ENCODE results near the gene SCMH1. TPM values are rescaled to one million over a fixed set of nuclear protein-coding genes. Genes with fewer than 3 reads are reported as not detected.

The SCMH1 gene
- total RNA-seq, 4 donors from 2014 or later, result 30.6 to 72.9 (median 36.3) TPM

DNA sequence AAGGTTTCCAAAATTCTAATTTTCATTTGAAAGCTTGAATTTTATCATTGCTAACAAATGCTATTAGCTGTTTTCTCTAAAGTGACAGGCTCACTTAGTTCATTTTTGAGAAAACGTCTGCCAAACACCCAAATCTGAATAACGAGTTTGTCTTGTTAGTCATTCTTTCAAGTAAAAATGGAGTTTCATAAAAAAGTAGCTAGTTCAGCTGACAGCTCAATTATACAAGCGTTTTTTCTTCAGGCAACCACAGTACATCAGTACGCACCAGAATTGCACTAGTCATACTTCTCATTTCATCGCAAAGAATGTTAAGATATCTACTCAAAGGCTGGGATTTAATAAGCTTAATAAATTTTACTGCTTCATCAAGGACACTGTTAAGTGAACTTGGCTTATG is 148.3 kb downstream of the SCMH1 start:
- H3K27ac ChIP-seq, result no peak overlapping the region
- no peak for TF ChIP-seq POLR2A (IDR thresholded peaks at IDR 0.05)
- TF ChIP-seq, protein P1, sequence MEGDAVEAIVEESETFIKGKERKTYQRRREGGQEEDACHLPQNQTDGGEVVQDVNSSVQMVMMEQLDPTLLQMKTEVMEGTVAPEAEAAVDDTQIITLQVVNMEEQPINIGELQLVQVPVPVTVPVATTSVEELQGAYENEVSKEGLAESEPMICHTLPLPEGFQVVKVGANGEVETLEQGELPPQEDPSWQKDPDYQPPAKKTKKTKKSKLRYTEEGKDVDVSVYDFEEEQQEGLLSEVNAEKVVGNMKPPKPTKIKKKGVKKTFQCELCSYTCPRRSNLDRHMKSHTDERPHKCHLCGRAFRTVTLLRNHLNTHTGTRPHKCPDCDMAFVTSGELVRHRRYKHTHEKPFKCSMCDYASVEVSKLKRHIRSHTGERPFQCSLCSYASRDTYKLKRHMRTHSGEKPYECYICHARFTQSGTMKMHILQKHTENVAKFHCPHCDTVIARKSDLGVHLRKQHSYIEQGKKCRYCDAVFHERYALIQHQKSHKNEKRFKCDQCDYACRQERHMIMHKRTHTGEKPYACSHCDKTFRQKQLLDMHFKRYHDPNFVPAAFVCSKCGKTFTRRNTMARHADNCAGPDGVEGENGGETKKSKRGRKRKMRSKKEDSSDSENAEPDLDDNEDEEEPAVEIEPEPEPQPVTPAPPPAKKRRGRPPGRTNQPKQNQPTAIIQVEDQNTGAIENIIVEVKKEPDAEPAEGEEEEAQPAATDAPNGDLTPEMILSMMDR (IDR thresholded peaks at IDR 0.05), result no peak
- TF ChIP-seq EP300 (IDR thresholded peaks at IDR 0.05), result no peak
- no peak for DNase-seq (ENCODE audit: low spot score in 2 of 2)
- H3K4me1 ChIP-seq, result peaks cover 0 to 20% (median 5%) of the 10 kb centered on the region in 4 donors
- H3K9me3 ChIP-seq, result no peaks in the 10 kb centered on the region
- H3K36me3 ChIP-seq, result peaks cover 0 to 5% (median 0%) of the 10 kb centered on the region in 3 donors
- H3K27me3 ChIP-seq, result no peaks in the 10 kb centered on the region
- 66% methylated on average over 5 of the region's 5 CpGs for WGBS, 2 donors
- no peak overlapping the region for H3K4me3 ChIP-seq

- no peak for DNase-seq (ENCODE audit: low spot score in 2 of 2)
- Histone ChIP-seq H3K9me3 (no peaks in the 10 kb centered on the region), H3K27me3 (no peaks in the 10 kb centered on the region), H3K27ac (no peak overlapping the region), H3K4me1 (no peaks in the 10 kb centered on the region), H3K36me3 (peaks cover 0 to 5% (median 0%) of the 10 kb centered on the region in 3 donors), H3K4me3 (no peak overlapping the region)
- TF ChIP-seq, protein P1 (IDR thresholded peaks at IDR 0.05), result no peak
- no peak for TF ChIP-seq POLR2A (IDR thresholded peaks at IDR 0.05)
- no peak for TF ChIP-seq EP300 (IDR thresholded peaks at IDR 0.05)
Measured at GRCh38 chr1:41086921-41087320, 155.2 kb downstream of the SCMH1 start.

DNA sequence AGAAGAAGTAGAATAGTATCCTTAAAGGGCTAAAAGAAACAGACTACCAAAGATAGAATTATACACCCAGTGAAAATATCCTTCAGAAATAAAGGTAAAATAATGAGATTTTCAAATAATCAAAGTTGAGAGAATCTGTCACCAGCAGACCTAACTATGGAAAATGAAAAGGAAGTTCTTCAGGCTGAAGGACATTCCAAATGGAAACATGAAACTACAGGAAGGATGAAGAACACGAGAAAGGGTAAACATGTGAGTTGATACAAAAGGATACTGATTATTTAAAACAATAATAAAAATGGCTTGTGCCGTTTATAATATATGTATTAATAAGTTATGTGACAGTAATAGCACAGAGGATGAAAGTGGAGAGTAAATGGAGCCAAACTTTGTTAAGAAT is 163.5 kb downstream of the SCMH1 start:
- Histone ChIP-seq H3K27me3 (no peaks in the 10 kb centered on the region), H3K4me1 (no peaks in the 10 kb centered on the region), H3K36me3 (peaks cover 0 to 20% (median 0%) of the 10 kb centered on the region in 3 donors), H3K4me3 (no peak overlapping the region), H3K9me3 (peaks cover 0 to 14% (median 3%) of the 10 kb centered on the region in 4 donors), H3K27ac (no peak overlapping the region)
- DNase-seq (ENCODE audit: low spot score in 2 of 2), result no peak
- 91 to 92% methylated on average over 2 of the region's 2 CpGs for WGBS, 2 donors
- TF ChIP-seq EP300 (IDR thresholded peaks at IDR 0.05), result no peak
- TF ChIP-seq, protein P1 (IDR thresholded peaks at IDR 0.05), result no peak

DNA sequence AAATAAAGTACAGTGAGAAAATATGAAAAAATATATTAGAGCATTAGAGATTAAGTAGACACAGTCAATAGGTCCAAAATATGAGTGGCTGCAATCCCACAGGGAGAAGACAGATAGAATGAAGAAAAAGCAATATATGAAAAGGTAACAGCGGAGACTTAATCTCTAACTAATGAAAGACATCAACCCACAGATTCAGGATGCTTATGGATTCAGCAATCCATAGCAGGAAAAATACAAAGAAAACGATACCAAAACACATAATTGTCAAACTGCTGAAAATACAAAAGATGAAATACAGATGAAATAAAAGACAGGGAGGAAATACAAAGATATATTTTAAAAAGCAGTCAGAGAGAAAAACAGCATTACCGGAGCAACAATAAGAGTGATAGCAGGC is 163.9 kb downstream of the SCMH1 start:
- Histone ChIP-seq H3K4me1 (no peaks in the 10 kb centered on the region), H3K27me3 (no peaks in the 10 kb centered on the region), H3K9me3 (peaks cover 0 to 14% (median 3%) of the 10 kb centered on the region in 4 donors), H3K27ac (no peak overlapping the region), H3K36me3 (peaks cover 0 to 24% (median 0%) of the 10 kb centered on the region in 3 donors), H3K4me3 (no peak overlapping the region)
- DNase-seq (ENCODE audit: low spot score in 2 of 2), result no peak
- WGBS, 2 donors, result 96 to 100% methylated on average over 3 of the region's 3 CpGs
- TF ChIP-seq, protein P1 (IDR thresholded peaks at IDR 0.05), result no peak
- TF ChIP-seq EP300 (IDR thresholded peaks at IDR 0.05) (no peak), POLR2A (IDR thresholded peaks at IDR 0.05) (no peak)

- no peak for DNase-seq (ENCODE audit: low spot score in 2 of 2)
- Histone ChIP-seq H3K36me3 (peaks cover 0 to 52% (median 0%) of the 10 kb centered on the region in 3 donors), H3K27ac (no peak overlapping the region), H3K27me3 (no peaks in the 10 kb centered on the region), H3K4me3 (no peak overlapping the region), H3K4me1 (no peaks in the 10 kb centered on the region), H3K9me3 (peaks cover 0 to 14% (median 3%) of the 10 kb centered on the region in 4 donors)
- no peak for TF ChIP-seq EP300 (IDR thresholded peaks at IDR 0.05)
- TF ChIP-seq, protein P1 (IDR thresholded peaks at IDR 0.05), result no peak
- no peak for TF ChIP-seq POLR2A (IDR thresholded peaks at IDR 0.05)
Measured at GRCh38 chr1:41073971-41074370, 168.1 kb downstream of the SCMH1 start.

Data from tibial nerve (tissue), 4 donors.